Stimulated activated naive CD8-positive, alpha-beta T cell treated with anti-CD3 and anti-CD28 coated beads, Interleukin-15, Interleukin-2, amounts not matched to agents 100 U/mL and 50 U/mL, for 24 hours (primary cell): ENCODE data around the gene SDK2.
"Not testable (repeated sequence)": the region's sequence is repeated elsewhere in the genome, so short reads cannot be mapped to it uniquely, and the experiment has no call there.

Source experiments
- ATAC-seq: fragments of 150-1000 bp; cut with Tn5 transposase; one replicate; pipeline ENCODE4 v1.10.0; 2021
- DNase-seq: peaks from one replicate; pipeline ENCODE4 v3.0.0; 2021

Gene SDK2

DNA sequence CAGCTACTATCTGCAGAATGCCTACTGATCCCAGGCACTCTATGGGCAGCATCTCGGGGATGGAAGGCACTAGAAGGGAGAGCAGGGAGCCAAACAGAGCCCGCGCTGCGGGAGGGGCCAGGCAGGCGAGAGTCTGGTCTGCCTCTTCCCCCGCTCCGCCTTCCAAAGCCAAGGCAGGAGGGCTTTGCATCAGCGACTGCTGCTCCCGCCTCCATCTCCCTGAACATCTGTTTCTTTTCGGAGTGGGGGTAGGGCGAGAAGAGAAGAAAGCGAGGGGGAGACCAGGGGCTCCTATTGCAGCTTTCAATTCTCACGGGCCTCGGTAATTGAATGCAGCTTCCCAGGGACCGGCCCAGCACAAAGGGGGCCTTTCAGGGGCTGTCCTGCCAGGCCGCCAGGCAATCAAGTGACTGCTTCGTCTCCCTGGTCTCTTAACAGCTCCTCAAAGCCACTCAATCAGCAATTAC, 301.0 kb downstream of the SDK2 start:
- no peak for DNase-seq
- no peak for ATAC-seq

DNA sequence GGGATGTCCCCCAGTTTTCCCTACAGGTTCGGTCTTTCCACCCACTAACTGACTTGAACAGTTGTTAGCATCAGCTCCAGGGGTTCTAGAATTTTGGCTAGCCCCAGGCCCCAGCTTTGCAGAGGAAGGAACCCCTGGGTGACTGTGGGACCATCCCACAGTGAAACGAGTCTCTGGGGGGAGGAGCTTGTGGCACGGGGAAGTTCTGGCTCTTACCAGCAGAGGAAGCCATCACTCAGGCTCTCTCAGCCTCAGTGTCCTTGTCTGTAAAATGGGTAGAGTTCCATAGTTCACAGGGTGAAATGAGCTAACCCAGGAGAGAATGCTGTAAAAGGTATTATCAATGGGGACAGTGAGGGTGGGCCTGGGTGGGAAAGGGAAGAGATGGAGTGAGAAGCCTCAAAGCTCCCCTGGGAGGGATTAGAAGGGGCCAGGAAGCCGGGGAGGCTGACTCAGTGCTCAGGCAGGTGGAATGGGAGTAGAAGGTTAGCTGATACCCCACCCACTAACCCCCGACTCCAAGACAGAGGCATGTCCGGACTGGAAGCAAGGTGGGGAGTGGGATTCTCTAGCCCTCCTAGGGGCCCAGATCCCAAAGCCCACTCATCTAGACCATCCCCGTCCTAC, 301.6 kb downstream of the SDK2 start:
- DNase-seq (no peak), ATAC-seq (no peak)

DNA sequence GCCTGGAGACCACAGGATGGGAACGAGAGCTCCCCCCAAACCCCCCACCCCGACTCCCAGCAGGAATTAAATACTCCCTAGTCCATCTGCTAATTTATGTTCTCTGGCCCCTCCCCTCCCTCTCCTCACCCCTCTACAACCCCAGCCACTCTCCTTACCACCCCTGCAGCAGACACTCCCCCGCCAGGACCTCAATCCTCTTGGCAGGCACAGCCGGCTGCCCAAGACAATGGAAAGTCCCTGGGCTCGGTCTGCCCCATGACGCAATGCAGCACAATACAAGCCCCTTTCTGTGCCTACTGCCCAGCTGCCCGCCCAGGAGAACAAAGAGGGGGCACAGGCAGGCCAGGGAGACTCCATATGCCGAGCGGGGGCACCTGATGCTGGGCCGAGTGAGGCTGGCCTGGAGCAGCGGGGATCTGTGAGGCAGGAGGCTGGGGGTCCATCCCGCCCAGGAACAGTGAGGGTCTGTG, 302.2 kb downstream of the SDK2 start:
- DNase-seq = no peak
- ATAC-seq = no peak

DNA sequence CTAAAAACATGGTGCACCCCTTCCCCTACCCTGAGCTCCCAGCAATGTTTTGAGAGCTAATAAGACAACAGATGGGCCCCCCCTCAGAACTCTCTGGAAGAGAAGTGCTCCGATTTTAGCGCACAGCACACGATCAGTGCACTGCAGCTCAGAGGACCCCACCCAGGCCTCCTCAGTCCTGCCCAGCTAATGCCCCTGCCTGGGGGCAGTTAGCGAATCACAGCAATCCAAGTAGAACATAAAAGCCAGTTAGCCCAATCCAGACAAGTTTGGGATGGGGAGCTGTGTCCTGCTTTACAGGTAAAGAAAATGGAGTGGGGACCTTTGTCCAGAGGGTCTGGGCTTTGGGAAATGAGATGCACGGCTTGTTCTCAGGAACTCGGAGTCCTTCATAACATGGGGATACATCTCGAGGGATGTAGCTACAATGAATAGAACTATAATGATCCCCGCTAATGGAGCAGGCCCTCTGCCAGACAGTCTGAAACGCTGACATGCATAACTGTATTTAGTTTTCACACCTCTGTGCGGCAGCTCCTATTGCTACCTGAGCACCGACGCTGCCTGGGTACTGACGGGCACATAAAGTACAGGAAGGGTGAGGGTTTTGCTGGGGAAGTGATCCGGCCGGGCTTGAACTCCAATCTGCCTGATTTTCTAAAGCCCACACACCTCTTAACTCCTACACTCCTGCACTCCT, 302.7 kb downstream of the SDK2 start:
- ATAC-seq = no peak

DNA sequence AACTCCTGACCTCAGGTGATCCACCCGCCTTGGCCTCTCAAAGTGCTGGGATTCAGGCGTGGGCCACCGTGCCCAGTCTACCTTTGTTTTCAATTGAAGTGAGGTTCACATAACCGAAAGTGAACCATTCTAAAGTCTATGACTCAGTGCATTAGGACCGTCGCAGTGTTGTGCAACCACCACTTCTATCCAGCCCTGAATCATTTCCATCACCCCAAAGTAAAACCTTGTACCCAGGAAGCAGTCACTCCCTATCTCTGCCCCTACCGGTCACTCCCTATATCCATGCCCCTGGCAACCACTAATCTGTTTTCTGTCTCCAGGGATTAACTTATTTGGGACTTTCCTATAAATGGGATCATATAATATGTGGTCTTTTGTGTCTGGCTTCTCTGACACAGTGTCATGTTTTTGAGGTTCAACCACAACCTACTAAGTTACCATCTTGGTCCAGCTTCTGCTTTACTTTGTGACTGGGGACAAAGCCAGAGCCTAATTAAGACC, 304.1 kb downstream of the SDK2 start:
- no peak for ATAC-seq

More for the DNA sequence above, 302.7 kb downstream of the SDK2 start:
- DNase-seq = no peak

DNA sequence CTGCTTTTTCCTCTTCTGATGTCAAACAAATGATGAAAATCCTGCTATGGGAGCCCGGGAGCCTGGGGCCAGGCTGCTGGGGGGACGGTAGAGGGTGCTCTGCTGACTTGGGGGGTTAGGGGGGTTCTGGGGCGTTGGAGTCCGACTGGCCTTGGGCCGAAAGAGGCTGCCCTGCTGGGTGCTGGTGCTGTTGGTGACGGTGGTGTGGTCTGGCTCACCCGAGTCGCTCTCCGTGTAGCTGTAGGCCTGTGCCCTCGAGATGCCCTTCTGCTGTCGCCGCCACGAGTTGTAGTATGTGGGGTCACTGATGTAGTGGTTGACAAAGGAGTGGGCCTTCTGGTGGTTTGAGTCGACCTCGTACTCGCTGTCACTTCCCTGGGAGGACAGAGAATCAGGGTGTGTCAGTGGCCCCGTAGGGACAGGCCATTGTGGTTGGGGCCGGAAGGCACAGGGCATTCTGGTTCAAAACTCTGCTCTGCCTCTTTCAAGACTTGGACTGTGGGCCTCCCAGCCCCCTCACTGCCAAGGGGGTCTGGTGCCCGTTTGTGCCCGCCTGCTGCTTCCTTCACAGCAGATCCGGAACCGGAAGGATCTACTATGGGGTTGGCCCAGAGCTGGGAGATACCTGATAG, 305.6 kb downstream of the SDK2 start:
- ATAC-seq (no peak), DNase-seq (no peak)

More for the DNA sequence above, 304.1 kb downstream of the SDK2 start:
- DNase-seq = no peak

DNA sequence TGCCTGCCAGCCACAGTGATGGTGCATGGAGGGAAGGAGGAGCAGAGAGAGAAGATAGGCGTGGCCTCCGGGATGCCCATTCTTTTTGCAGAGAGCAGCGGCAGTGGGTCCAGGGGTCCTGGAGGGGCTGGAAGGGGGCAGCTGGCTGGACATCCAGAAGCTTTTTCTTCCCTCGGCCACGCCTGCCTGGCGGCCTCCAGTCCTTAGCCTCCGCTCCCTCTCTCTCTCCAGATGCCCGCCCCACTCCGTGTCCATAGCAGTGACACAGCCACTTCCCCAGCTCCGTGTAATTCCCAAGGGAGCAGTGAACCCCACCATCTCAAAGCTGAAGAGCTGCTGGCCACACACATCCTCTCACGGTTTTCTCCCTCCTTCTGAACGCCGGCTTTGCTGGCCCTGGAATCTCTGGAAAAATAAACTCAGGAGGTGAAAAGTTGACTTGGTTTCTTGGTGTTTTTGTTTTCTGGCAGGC, 306.2 kb downstream of the SDK2 start:
- DNase-seq (no peak), ATAC-seq (no peak)

DNA sequence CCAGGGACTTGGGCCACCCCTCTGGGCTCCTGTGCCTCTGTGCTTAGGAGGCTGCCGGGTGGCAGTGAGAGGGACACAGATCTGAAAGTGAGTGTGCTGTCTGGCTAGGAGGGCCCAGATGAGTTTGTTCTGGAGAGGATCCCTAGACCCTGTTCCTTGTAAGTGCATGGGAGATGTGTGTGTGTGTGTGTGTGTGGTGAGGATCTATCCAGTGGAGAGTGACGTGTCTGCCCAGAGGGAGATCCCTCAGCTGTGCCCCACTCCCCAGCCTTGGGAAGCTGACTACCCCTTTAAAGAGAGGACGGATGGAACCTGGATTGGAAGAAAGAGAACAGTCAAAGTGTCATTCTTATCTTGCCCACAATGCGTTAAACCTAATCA, 306.9 kb downstream of the SDK2 start:
- DNase-seq (no peak), ATAC-seq (no peak)

DNA sequence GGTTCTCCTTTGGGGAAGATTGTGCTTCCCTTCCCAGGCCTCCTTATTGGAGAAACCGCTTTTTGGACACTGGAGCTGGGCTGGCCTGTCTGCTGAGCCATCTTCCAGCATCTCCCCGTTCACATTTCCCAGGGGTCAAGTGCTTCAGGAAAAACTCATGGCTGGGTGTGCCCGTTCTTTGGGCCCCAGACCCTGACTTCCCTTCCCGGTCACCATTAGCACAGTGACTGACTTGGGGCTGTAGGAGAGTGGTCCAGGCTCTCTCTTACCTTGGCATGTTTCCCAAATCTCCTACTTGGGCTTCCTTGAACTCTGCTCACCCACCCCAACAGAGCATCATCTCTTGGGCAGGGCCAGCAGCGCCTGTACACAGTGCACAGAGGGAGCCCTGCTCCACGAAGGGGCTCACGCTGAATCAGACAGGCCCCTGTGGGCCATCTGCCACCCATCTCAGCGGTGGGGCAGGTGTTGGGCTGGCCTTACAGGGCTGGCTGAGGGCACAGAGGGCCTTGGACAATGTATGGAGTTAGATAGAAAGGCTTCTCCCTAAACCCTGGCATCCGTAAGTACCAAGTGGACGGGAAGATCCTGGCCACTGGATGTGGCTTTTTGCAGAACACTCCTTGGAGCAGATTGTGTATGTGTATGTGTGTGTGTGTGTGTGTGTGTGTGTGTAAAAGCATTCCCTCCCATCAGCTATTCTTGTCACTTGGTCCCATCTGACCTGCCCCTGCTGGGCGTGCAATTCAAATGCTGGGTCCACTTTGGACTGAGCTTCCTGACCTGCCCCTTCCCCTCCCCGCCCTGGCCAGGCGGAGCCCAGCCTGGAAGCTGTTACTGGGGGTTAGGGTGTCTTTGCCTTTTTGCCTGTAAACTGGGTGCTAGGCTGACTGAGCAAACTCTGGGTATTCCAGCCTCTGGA, 307.6 kb downstream of the SDK2 start:
- DNase-seq (no peak), ATAC-seq (no peak)

DNA sequence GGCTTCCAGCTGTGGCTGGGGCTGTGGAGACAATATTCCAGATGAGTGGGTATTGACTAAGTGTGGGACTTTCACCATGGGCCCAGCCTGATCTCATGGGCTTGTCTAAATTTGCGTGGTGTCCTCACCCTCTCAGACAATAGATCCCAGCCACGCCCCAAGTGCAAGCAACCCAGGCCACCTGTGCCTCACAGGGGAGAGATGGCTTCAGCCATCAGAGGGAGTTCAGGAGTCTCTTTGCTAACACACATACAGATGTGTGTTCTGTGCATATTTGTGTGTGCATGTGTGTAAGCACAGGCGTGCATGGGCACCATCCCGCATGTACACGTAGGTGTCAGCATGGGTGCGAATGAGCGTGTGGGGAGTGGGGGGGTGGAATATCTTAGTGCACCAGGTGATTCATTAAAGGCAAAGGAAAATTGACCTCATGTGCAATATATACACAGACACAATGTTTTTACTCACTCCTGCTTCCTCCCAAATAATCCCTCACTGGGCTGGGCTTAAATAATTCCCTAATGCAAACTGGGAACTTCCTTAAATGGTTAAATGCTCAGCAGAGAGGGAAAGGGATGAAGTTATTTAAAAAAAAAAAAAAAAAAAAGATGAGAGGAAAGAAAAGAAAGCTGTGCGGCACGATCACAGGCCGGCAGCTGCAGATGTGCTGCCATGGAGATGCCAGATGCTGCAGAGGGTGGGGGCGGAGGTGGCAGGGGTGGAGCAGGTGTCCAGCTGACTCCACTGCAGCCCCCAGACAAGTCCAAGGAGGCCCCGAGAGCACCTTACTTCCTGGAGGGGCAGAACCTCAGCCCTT, 308.4 kb downstream of the SDK2 start:
- ATAC-seq = no peak

DNA sequence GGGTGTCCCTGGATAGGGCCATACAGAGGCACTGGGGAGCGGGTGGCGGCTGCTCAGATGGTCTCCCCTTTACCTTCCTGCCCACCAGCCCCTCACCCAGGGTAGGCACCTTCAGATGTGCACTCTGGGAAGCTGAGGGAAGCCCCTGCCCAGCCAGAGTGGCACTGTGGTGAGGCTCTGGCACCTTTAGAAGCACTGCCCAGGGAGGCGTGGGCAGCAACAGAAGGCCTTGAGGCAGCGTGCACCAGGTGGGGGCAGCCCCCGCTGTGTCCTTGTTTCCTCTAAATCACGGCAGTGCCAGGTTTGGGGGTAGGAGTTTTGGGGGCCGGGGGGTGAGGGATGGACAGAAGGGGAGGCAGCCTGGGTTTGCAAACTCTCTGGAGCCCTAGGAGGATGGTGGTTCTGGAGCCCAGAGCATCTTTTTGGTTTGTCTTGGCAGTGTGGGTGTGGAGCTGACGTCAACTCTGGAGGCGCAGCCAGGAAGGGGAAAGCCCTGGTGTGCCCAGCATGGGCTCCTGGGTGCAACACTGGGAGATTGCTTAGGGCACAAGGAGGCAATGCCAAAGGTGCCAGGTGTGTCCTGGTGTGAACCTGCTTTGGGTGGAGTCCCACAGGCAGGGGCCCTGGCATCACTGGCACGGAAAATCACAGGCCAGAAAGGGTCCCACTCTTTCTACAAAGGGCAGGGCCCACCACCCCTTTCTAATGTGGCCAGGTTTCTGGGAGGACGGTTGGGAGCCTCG, 309.3 kb downstream of the SDK2 start:
- ATAC-seq = peak; percentile 28
- no peak for DNase-seq

More for the DNA sequence above, 308.4 kb downstream of the SDK2 start:
- no peak for DNase-seq

DNA sequence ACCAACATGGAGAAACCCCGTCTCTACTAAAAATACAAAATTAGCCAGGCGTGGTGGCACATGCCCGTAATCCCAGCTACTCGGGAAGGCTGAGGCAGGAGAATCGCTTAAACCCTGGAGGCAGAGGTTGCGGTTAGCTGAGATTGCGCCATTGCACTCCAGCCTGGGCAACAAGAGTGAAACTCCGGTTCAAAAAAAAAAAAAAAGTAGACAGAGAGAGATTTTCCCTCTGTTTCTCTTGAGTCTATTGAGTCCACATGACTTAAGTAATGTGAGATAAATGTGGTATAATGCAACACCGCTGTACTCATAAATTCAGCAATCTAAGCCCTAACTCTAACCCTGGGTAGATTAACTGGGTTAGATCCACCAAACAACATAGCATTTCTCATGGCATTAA, 310.8 kb downstream of the SDK2 start:
- not testable (repeated sequence) for DNase-seq, ATAC-seq

DNA sequence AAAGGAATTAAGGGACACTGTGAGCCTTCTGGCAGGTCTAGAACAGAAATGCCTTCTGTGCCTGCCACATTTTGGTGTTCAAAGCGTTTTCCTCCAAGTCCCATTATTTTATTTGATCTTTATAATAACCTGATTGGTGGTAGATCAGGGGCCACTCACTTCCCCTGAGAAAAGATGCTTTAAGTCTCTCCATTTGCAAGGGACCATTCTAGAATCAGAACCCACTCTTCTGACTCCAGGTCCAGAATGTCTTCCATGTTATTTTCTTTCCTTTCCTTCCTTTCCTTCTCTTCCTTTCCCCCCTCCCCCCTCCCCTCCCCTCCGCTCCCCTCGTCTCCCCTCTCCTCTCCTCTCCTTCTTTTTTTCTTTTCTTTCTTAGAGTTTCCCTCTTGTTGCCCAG, 313.2 kb downstream of the SDK2 start:
- ATAC-seq (no peak), DNase-seq (no peak)

DNA sequence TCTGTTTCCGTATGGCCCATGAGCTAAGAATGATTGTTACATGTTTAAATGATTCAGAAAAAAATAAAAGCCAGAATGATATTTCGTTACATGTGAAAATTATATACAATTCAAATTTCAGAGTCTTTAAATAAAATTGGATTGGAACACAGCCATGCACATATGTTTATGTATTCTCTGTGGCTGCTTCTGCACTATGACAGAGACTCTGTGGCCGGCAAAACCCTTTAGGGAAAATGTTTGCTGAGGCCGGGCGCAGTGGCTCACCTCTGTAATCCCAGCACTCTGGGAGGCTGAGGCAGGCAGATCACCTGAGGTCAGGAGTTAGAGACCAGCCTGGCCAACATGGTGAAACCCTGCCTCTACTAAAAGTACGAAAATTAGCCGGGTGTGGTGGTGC, 316.6 kb downstream of the SDK2 start:
- DNase-seq (no peak), ATAC-seq (no peak)

DNA sequence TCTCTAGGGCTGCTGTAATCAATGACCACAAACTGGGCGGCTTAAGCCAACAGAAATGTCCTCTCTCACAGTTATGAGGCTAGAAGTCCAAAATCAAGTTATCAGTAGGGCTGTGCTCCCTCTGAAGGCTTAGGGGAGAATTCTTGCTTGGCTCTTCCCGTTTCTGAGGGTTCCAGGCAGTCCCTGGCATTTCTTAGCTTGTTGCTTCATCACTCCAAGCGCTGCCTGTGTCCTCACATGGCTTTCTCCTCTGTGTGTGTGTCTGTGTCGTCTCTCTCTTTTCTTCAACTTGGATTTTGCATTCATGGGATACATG, 318.8 kb downstream of the SDK2 start:
- ATAC-seq (no peak), DNase-seq (no peak)

DNA sequence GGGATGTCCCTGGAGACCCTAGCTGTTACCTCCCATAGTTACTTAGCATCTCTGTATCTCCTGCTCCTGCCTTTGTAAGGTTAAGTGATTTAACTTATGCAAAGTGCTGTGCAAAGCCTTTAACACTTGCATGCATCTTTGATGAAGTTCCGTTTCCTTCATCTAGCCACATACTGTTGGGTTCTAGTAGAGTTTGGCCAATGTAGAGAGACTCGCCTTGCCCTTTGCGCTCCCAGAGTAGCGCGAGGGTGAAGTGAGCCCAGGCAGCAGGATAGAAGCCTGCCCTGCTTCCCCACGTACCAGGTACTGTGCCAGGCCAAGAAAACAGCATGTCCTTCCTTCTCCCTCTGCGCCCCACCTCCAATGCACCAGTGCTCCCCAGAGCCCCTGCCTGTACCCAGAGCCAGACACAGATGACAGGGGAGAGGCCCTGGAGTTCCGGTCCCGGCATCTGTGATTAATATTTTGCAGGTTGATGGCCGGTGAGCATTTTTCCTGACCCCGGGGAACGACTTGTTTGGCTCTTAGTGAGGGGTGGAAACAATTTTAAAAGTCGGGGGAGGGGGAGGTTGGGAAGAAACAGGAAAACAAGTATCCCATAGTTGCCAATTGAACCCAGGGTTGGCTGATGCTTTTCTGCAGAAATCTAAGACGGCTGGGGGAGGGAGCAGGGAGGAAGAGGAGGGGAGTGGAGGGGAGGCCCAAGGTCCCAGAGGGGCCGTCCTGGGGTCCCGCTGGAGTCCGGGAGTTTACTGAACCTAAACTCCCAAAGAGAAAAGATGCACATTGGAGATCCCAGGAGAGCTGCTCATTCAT, 319.3 kb downstream of the SDK2 start:
- ATAC-seq (no peak), DNase-seq (no peak)

DNA sequence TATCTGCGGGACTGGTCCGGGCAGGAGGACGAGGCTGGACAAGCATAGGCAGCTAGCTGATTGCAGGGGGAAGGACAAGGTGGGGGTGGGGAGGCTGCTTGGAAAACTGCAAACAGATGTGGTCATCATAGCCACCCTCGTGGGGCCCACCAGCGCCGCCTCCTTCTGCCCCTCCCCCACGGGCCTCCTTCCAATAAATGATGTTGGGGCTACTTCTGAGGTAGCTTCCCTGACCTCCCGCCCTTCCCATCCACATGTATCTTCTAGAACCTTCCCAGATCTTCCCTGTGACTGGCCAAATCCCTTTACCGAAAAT, 320.1 kb downstream of the SDK2 start:
- DNase-seq (no peak), ATAC-seq (no peak)

DNA sequence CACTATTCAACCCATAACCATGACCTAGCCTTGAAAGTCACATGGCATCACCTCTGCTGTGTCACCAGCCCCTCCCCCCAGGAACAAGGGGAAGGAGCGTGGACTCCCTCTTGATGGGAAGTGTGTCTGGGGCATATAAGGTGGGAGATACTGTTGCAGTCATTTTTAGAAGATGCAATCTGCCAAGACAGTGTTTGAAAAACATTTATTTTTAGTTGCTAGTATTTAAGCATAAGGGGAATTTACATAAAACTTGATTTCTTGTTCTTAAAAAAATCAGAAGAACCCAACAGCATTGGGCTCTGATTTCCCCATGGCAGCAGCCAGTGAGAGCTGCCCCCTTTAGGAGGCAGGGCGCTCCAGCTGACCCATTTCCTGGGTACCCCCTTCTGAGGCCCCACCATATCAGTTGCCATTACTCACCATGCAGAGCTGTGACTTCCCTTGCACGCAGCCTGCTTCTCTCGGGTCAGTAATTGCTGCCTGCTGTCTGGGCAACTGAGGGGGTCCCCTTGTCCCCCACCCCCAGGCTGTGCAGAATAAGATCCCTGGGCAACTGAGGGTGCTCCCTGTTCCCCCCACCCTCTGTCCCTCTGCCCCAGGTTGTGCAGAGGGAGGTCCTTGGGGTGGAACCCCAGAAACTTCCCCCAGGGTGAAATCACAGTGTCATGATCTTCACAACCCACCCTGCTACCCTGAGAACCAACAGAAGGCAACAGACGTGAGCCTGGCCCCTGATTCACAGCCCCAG, 320.7 kb downstream of the SDK2 start:
- no peak for ATAC-seq
- DNase-seq = no peak
